HG03045 (cell line): ENCODE data around the gene RGL4.

Experiments used
- ATAC-seq: cut with Tn5 transposase; IDR thresholded peaks from one replicate; pipeline ENCODE4 v1.9.1; 2021; ENCODE audit warnings: mild to moderate bottlenecking, moderate library complexity; ENCODE audit not compliant: unreplicated experiment

Gene RGL4

DNA sequence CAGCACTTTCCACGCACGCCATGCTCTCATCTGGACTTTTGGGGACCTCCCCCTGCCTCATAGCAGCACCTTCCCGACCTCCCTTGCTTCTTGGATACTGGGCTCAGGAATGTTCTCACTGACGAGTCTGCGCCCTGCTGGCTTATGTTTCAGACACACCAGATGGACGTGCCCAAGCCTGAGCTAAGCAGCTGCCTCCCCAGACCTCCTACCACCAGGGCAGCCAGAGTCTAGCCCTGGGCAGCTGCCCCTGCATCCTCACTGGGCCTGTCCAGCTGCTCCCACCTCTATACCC is 13.2 kb upstream of the RGL4 start:
- ATAC-seq: no peak

GRCh38 chr22:23678133-23678532 is 12.7 kb upstream of the RGL4 start:
- ATAC-seq: no peak

GRCh38 chr22:23681026-23681809 is 9.6 kb upstream of the RGL4 start:
- ATAC-seq: no peak

DNA sequence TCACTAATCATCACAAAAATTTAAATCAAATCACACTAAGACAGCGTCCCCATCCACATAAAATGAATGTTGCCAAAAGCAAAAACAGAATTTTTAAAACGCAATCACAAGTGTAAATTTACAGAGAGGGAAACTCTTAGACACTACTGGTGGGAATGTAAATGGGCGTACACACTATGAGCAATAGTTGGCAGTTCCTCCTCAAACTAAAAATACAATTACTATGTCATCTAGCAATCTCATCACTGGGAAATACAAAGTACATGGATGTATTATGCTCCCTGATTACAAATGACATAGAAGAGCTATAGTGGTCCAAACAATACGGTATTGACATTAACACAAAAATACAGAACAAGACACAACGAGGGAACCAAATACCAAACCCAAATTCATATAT is 8.7 kb upstream of the RGL4 start:
- ATAC-seq: no peak

DNA sequence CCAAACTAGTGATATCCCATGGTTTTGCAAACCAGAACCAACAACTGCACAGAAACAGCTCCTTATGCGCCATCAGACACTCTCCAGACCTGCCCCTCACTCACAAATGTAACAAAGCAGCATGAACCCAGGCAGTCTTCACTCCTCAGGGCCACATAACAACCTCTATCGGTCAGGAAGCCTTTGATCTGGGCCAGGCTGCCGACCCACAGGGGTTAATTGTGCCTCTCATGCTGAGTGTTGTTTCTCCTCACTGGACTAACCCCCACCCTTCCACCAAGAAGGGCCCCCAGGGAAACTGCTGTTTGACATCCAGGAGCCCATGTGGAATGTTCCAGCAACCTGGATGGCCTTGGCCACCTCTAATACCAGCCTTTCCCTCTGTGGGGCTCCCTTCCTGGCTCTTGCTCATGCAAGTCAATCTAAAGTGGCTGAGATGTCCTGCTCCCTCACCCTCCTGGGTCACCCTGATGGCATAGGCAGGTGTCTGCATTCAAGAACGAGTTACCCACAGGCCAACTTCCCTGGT is 7.9 kb upstream of the RGL4 start:
- no peak for ATAC-seq

GRCh38 chr22:23683545-23683944 is 7.3 kb upstream of the RGL4 start:
- ATAC-seq: no peak

- ATAC-seq: no peak
Measured at GRCh38 chr22:23684026-23684425, 6.8 kb upstream of the RGL4 start.

GRCh38 chr22:23684561-23685031 is 6.2 kb upstream of the RGL4 start:
- ATAC-seq: no peak

GRCh38 chr22:23685205-23685784 is 5.5 kb upstream of the RGL4 start:
- ATAC-seq: no peak

GRCh38 chr22:23686416-23687024 is 4.3 kb upstream of the RGL4 start:
- ATAC-seq: no peak

DNA sequence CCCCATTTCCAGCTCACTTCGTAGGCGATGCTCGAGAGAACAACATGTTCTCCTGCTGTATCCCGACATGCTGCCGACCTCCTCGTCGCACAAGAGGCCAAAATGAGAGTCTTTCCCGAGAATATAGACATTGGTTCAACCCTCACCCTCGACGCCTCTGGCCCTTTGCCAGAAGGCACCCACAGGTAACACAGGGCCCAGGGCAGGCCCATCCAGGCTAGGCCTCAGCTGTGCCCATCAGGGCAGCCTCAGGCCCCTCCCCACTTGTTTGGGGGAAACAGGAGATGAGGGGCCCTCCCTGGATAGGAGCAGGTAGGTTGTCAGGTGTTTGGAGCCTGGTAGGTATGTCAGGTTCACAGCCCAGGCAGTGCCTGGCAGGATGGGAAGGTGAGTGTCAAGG is 2.7 kb upstream of the RGL4 start:
- no peak for ATAC-seq

- no peak for ATAC-seq
Measured at GRCh38 chr22:23688571-23688970, 2.2 kb upstream of the RGL4 start.

DNA sequence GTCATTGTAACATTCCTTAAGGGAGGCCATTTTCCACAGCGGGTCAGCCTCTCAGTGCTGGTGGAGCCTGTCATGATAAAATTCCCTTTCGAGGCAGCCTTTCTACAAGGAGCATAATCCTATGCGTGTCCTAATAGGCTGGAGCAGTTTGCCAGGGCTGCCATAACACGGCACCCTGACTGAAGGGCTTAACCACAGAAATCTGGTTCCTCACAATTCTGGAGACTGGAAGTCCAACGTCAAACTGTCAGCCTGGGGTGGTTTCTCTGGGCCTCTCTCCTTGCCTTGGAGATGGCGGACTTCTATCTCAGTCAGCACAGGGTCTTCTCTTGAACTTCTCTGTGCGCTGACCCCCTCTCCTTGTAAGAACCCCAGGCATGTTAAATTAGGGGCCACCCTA is 1.4 kb upstream of the RGL4 start:
- ATAC-seq: no peak

DNA sequence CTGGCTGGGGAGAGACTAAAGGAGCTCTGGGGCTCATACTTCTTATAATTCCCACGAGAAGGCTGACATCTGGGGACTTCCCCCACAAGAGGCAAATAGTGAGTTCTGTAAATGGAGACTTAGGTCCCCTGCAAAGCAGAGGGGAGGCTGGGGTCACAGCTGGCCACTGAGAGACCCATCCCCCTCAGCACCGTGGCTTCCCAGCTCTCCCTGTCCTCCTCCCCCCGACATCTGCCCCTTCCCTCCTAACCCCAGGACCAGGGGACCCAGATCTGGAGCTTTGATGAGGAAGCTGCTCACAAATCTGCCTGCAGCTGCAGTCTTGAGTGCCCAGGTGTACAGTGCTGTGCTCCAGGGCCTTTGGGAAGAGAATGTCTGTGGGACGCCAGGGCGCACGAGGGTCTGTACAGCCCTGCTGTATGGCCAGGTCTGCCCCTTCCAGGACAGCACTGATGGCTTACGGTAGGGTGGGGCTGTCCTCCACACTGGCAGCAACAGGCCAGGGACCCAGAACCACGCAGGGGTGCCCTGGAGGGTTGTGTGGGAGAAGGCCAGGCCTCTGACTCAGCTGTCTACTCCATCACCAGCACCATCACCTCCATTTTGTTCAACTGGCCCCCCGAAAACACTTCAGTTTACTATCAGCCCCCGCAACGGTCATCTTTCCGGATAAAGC is 1.1 kb downstream of the RGL4 start:
- ATAC-seq: no peak

DNA sequence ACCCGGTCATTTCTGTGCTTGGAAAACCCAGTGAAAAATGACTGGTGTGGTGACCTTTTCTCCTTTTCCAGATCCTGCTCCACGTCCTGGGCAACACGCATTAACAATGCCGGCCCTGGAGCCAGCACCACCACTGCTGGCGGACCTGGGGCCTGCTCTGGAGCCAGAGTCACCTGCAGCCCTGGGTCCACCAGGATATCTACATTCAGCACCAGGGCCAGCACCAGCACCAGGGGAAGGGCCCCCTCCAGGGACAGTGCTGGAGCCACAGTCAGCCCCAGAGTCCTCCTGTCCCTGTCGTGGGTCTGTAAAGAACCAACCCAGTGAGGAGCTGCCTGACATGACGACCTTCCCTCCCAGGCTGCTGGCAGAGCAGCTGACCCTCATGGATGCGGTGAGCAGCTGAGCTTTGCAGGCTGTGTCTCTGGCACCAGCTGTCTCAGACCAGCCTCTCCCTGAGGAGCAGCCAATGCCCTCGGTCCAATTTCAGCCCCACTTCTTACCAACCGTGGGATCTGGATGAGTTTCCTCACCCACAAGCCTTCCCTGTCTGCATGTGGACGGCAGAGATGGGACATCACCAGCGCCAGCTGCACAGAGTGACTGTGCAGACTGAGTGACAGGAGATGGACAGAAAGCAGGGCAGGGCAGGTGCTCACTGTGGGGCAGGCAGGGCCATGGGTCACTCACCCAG is 1.9 kb downstream of the RGL4 start:
- ATAC-seq: no peak

GRCh38 chr22:23693979-23694680 is 3.3 kb downstream of the RGL4 start:
- ATAC-seq: no peak

DNA sequence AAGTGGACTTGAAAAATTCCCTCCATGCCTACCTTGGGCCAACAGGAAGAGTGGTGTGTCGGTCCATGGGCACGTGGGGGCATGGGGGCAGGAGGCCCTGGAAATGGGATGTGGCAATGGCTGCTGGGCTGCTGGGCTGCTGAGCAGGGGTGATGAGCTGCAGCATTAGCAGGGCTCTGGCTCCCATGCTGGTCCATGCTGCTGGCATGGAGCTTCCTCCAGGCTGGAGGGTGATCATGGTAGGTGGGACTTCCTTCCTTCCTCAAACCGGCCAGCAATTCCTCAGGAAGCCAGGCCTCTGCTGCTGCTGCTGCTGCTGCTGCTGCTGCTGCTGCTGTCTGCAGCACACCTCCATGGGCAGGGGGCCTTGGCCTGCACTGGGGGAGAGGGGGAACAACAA is 4.3 kb downstream of the RGL4 start:
- ATAC-seq: no peak

DNA sequence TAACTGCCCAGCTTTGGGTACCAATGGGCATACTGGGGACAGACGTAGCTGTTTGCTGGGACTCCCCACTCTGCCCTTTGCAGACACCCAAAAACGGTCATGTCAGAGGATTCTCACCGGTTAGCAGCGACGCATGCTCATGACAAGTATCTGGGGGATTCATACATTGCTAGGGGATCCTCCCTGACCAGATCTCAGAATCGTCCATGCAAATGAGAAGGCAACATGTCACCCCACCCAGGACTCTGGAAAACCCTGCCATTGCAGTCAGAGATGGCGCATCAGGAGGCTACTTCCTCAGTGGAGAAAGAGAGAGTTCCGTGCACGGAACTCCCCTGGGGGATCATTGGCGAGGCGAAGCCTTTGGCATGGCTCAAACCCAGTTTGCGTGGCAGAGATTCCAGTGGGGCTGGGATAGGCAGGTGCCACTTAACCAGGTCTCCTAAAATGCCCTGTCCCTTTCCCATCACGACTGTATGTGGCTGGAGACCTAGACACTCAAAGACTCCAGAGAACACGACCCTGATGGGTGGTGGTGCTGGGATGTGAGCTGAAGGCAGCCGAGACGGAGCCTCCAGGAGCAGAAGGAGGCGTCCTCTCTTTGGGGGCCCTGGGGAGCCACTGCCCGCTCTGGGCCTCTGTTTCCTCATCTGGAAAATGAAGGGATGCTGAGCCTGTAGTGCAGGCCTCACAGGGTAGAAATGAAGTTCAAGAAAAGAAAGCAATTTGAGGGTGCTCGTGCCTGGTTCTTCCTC is 4.9 kb downstream of the RGL4 start:
- no peak for ATAC-seq

- ATAC-seq: no peak
Measured at GRCh38 chr22:23696326-23696851, 5.6 kb downstream of the RGL4 start.
